ENCODE measurements around the gene BFSP1.

The BFSP1 gene

DNA sequence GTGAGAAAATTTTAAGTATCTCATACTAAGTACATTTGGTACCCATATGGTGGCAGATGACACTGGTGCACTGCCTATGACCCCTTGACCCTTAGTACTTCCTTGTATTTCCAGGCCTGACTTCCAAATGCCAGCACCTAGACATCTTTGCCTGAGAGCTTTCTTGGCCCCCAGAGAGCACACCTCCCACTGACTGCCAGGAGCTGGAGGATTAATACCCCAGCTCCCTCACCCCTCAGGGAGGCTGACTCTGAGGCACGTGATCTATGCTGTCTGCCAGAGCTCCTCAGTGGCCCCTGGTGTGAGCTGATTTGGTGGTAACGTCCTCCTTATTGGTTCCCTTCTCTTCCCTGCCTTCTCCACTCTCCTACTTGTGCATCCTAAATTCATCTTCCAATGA is 38.0 kb downstream of the BFSP1 start:
- DNase-seq: no peak

DNA sequence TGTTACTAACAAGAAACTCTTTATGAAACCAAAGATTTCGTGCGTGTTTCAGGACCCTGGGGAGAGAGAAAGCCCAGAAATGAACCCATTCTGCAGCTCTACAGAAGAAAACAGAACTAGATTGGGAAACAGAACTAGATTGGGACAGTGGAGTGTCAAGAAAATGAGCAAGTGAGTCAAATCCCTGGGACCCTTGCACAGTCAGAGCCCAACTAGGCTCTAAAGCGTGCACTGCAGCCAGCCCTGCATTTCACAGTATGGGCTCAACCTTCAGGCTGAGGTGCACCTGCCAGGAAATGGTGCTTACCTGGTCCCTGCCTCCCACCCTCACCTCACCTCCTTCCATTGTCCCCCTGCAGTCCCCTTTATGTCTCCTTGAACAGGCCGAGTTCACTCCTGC is 39.7 kb downstream of the BFSP1 start:
- DNase-seq: no peak

DNA sequence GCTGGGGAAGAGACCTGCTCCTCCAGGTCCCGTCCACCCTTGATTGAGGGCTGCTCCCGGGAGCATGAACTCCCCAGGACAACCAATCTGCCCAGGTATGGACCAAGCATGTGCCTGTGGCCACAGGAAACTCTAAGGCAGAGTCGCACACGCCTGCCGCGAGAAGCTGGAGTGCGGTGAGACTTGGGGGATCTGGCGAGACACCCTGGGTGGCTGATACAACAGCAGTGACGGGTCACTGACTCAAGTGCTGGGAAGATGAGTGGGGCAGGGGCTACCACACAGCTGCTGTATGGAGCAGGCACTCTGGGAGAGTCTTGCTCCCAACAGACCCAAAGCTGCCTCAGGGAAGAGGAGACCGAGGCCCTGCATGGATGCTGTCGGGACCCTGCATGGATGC is 40.1 kb downstream of the BFSP1 start:
- no peak for DNase-seq

GRCh38 chr20:17490501-17490900 is 40.7 kb downstream of the BFSP1 start:
- DNase-seq: no peak

DNA sequence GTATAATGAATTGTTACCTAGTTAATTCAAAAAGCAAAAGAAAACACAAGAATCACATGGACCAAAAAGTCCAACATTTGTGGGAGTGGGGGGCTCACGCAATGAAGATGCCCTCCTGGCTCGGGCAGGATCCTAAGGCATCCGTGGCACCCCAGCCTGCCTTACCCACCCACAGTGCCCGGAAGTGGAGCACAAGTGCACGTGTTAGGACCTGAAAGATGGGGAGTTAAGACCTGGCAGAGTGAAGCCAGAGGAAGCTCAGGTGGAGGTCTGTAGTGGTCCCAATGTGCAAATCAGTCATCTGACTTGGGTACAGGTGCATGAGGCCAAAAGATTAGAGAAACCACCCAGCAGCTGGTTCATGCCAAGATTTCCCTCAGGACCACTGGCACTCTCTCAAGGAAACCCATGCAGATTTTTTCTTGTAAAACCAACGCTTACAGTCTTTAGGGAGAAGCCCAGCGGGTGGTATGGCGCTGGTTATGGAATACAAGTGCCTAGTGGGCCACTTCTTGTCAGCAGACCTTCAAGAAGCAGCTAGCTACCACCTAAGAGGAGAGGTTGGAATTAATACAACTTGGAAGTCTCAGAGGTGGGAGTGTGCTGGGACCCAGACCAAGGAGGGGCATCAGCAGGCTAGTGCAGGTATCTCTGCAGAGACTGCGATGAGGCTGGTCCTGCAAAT is 42.1 kb downstream of the BFSP1 start:
- no peak for DNase-seq

DNA sequence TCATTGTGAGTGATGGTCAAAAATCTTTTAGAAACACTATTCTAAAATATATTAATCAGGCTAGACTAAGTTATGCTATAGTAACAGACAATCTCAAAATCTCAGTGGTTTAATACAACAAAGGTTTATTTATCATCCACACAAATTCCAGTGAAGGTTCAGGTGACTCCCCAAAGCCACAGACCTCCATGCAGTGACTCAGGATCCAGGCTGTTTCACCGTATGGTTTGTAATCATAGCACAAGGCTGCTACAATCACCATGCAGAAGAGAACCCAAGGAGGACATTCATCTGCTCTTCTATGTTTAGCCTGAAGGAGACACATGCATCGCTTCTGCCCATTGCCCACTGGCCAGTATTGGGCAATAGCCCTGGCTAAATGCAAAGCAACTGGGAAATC is 46.2 kb downstream of the BFSP1 start:
- no peak for DNase-seq

- no peak for DNase-seq
These were observed 48.6 kb downstream of the BFSP1 start for GRCh38 chr20:17482536-17482935.

GRCh38 chr20:17481661-17482060 is 49.5 kb downstream of the BFSP1 start:
- DNase-seq: no peak

DNA sequence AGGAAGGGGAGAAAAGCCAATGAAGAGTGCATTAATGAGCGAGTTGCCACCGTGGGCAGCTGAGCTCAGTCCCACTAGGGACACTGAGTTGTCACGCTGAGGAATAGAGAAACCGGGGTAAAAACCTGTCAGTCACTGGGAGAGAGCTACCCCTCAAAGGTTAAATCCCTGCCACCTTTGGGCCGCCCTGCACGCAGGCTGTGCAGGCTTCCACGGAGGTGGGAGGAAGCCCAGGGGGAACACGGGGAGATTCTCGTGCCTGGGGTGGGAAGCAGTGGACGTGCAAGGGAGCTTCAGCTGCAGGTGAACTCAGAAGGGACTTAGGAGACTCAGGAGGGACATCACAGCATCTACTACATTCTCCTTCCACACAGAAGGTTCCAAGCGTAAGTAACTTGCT is 50.5 kb downstream of the BFSP1 start:
- DNase-seq: no peak

DNA sequence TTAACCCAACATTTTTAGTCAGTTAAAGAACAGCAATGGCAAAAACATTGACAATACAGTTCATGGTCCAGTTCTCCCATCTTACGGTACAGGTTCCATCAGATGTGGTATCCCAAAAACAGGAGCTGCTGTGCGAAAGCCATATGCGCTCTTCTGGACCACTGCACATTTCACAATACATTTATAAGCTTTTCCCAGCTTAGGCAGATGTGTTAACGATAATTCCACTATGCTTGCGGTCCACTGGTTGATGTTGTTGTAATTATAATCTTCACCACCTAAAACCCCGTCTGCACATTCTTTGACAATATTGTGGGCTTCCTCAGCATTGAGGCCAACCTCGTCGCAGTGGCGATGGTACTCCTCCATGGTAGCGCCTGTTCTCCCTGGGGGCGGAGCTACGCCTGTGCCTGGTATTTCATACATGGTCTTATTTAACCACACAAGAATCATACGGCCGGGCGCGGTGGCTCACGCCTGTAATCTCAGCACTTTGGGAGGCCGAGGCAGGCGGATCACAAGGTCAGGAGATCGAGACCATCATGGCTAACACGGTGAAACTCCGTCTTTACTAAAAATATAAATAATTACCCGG is 52.0 kb downstream of the BFSP1 start:
- DNase-seq: no peak

DNA sequence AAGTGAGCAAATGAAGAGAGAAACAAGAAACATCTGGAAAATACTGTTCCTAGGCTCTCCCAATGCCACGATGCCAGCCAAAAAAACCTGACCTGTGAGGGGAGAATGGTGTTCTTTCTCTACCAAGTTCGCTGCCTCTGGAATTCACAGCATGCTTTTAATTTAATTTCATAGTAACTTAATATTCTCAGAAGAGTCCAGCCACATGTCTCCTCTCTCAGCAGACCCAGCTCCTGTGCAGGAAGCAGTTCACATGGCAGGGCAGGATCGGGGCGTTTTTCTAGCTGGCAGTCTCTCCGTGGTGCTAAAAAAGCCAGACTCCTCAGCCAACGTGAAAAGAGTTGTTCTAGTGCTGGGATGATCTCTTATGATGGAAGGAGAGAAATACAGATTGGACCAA is 57.5 kb downstream of the BFSP1 start:
- DNase-seq: no peak

- DNase-seq: no peak
These were observed 59.5 kb downstream of the BFSP1 start for GRCh38 chr20:17471606-17472187.

- DNase-seq: no peak
These were observed 60.2 kb downstream of the BFSP1 start for GRCh38 chr20:17470973-17471372.

GRCh38 chr20:17470521-17470920 is 60.7 kb downstream of the BFSP1 start:
- DNase-seq: no peak

DNA sequence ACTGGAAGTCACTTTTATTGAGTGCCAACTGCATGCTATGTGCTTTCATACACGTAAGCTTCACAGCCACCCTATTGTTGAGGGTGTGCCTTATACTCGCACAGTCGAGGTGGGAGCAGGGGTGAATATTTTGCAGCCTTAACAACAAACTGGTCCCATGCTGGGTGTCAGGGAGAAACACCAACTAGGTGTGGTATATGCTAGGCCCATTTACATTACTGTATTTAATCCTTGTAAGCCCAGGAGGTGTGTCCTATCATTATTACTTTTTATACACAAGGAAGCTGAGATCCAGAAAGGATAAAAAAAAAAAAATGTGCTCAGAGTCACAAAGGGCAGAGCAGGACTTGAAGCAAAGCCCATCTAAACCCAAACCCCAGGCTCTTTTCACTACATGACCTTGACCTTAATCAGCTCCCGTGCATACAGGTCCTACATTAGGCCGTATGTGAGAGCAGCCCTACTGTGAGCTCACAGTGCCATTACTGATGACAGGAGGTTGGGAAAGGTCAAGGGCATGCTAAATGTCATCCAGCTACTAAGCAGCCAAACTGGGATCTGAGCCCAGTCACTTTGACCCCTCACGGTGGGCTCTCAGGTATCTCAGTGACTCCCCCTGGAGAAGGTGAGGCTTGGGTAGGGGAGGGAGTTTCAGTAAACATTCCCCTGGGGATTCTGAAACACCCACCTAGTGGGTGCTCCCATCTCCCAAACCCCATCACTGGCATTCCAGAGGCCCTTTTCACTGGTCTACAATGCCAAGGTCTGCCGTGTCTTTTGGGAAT is 61.7 kb downstream of the BFSP1 start:
- no peak for DNase-seq

GRCh38 chr20:17468073-17468840 is 62.9 kb downstream of the BFSP1 start:
- no peak for DNase-seq

DNA sequence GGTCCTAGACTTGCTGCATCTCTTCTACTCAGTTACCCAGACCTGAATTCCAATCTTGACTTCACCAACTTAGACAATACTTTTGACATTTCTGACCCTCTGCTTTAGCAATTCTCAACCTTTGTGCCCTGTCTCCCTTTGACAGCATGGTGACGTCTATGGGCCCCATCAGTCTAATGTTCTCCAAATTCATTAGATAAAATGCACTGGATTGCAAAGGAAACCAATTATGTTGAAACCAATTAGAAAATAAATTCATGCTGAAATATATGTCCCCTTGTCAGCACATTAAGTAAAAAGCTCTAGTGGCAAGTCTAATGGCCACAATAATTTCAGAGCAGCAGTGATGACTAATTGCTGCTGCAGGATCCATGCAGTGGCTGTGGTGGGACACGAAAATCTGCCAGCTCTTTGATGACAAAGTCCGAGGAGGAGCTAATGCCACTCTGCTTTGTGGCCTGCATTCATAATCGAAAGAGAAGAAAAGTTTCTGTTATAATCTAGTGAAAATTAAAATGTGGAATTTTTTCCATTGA is 64.0 kb downstream of the BFSP1 start:
- no peak for DNase-seq

DNA sequence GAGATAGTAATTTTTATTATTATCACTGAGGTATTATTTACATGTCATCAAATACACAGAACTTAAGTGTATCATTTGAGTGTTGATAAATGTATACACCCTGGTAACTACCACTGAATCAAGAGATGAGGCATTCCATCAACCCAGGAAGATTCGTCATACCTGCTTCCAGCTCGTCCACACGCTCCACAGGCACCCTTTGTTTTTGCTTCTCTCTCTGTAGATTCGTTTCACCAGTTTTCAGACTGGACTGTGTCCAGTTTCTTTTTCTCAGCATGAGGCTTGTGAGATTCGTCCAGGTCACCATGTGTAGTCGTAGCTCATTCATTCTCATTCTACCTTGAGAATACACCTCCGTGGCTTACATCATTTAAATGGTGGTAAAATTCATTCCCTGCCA is 64.5 kb downstream of the BFSP1 start:
- no peak for DNase-seq

DNA sequence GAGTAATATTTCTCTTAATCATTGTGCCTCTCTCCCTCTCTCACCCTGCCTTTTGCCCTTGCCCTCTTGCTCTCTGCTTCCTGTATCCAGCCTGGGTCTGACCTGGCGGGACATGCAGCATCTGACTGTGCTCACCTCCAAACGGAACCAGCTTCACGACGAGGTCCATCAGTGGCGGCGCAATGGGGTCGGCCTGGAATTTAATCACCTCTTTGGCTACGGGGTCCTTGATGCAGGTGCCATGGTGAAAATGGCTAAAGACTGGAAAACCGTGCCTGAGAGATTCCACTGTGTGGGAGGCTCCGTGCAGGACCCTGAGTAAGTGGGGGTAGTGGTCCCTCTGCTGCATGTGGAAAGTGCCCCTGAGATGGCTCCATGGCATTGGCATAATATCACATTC is 65.9 kb downstream of the BFSP1 start:
- no peak for DNase-seq

DNA sequence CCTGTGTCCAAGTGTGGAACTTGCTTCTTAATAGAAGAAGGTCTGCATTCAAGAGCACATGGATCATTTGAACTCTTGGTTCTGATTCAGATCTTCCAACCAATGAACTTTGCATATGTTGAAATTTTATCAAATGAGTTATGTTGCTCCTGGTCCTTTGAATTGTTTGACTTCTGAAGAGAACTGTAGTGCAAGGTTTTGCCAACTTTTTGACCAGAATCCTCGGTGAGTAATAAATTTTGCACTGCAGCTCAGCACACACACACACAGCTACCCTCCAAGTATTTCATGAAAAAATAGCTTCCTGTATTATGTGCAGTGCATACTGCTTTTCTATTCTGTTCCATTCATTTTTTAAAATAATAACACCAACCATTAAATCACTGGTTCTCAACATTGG is 67.5 kb downstream of the BFSP1 start:
- DNase-seq: no peak

DNA sequence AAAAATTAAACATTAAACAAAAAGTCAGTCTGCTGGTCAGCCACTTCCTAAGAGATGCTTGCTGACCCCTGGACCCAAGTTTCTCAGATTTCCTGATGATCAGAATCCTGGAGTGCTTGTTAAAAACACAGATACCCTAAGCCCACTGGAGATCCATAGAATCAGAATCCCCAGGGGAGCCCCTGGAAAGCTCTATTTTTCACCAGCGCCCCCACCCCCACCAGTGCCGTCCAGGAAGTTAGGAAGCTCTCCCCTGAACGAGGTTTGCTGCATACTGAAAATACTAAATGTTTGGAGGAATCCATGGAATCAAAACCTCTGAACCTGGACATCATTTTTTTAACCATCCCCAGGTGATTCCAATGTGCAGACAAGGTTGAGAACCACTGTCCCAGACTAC is 69.2 kb downstream of the BFSP1 start:
- no peak for DNase-seq

GRCh38 chr20:17460119-17460518 is 71.1 kb downstream of the BFSP1 start:
- DNase-seq: no peak
